NB4 (cell line): ENCODE data around the gene WDR62.
A peak's percentile ranks its signal among the peaks of the same experiment; 100 is the strongest.

Experiments
- DNase-seq: peaks from one replicate; pipeline ENCODE4 v3.0.0; 2010; ENCODE audit warnings: low read depth
- H3K4me3 ChIP-seq: one replicate; pipeline ENCODE4 v1.5.1; 2011; ENCODE audit warnings: mild to moderate bottlenecking, low read depth, low read length, moderate library complexity
- MYC ChIP-seq: IDR thresholded peaks from 2 replicates; pipeline ENCODE4 v1.6.1; 2011; ENCODE audit warnings: low read depth, low read length
- POLR2A ChIP-seq: IDR thresholded peaks from 2 replicates; pipeline ENCODE4 v1.6.1; 2011; ENCODE audit warnings: mild to moderate bottlenecking; ENCODE audit not compliant: insufficient read length; ENCODE audit errors: extremely low read depth
- TF ChIP-seq, protein P1 (sequence below): IDR thresholded peaks from one replicate; pipeline ENCODE4 v1.5.1; 2012; ENCODE audit warnings: low read depth, low read length
- TF ChIP-seq, protein P2 (sequence below): IDR thresholded peaks from 2 replicates; pipeline ENCODE4 v1.6.1; 2011; ENCODE audit warnings: low read depth, low read length

WDR62 gene

GRCh38 chr19:36047835-36048234 lies 6.9 kb upstream of the WDR62 start:
- no peak for DNase-seq
- TF ChIP-seq MYC, result no peak
- TF ChIP-seq POLR2A, result no peak
- TF ChIP-seq, protein P1, sequence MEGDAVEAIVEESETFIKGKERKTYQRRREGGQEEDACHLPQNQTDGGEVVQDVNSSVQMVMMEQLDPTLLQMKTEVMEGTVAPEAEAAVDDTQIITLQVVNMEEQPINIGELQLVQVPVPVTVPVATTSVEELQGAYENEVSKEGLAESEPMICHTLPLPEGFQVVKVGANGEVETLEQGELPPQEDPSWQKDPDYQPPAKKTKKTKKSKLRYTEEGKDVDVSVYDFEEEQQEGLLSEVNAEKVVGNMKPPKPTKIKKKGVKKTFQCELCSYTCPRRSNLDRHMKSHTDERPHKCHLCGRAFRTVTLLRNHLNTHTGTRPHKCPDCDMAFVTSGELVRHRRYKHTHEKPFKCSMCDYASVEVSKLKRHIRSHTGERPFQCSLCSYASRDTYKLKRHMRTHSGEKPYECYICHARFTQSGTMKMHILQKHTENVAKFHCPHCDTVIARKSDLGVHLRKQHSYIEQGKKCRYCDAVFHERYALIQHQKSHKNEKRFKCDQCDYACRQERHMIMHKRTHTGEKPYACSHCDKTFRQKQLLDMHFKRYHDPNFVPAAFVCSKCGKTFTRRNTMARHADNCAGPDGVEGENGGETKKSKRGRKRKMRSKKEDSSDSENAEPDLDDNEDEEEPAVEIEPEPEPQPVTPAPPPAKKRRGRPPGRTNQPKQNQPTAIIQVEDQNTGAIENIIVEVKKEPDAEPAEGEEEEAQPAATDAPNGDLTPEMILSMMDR, result no peak
- TF ChIP-seq, protein P2, sequence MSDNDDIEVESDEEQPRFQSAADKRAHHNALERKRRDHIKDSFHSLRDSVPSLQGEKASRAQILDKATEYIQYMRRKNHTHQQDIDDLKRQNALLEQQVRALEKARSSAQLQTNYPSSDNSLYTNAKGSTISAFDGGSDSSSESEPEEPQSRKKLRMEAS, result no peak
- no peak overlapping the region for H3K4me3 ChIP-seq

DNA sequence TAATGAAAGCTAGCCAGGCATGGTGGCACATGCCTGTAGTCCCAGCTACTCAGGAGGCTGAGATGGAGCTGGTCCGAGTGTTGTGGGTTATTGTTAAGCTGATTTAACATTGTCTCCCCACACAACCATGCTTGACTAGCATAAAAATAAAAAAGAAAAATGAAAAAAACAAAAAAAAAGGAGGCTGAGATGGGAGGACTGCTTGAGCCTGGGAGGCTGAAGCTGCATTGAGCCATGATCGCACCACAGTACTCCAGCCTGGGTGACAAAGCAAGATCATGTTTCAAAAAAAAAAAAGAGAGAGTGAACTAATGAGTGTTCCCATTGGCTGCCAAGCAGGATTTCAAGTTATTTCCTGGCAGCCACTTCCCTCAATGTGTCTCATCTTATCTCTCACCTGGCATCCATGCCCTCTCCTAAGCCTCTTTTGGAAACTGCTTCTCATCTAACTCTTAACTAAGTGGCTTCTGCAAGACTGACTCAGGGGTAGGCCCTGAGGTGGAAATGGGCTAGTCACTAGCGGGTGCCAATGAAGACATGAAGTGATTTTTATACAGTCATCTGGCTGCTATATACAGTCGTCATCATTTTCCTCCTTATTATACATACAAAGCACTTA lies 5.5 kb upstream of the WDR62 start:
- H3K4me3 ChIP-seq, result no peak overlapping the region
- DNase-seq, result no peak
- TF ChIP-seq, protein P2, result no peak

DNA sequence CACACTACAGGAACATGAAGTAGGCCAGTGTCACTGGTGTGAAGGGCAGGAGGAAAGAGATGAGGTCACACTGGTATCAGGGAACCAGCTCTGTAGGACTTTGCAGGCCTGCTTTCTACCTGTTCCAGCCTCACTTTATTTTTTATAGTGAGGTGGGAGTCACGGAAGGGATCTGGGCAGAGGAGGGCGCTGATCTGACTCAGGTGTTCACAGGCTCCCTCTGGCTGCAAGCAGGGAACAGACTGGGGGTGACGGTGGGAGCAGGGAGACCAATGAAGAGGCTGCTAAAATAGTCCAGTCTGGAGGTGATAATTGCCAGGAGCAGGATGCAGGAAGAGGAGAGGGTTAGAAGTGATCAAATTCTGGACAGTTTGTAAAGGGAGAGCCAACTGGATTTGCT lies 3.5 kb upstream of the WDR62 start:
- no peak overlapping the region for H3K4me3 ChIP-seq
- DNase-seq, result no peak
- TF ChIP-seq, protein P1, result no peak
- no peak for TF ChIP-seq POLR2A
- TF ChIP-seq, protein P2, result no peak
- TF ChIP-seq MYC, result no peak

DNA sequence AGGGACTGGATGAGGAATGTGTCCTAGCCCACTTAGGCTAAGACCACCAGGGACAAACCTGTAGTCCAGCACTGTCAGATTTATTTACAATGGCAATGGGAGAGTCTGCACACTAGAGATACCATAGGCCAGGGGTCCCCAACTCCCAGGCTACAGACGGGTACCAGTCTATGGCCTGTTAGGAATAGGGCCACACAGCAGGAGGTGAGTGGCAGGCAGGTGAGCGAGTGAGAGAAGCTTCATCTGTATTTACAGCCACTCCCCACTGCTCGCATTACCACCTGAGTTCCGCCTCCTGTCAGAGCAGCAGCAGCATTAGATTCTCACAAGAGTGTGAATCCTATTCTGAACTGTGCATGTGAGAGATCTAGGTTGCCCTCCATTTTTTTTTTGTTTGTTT lies 3.1 kb upstream of the WDR62 start:
- H3K4me3 ChIP-seq, result no peak overlapping the region

DNA sequence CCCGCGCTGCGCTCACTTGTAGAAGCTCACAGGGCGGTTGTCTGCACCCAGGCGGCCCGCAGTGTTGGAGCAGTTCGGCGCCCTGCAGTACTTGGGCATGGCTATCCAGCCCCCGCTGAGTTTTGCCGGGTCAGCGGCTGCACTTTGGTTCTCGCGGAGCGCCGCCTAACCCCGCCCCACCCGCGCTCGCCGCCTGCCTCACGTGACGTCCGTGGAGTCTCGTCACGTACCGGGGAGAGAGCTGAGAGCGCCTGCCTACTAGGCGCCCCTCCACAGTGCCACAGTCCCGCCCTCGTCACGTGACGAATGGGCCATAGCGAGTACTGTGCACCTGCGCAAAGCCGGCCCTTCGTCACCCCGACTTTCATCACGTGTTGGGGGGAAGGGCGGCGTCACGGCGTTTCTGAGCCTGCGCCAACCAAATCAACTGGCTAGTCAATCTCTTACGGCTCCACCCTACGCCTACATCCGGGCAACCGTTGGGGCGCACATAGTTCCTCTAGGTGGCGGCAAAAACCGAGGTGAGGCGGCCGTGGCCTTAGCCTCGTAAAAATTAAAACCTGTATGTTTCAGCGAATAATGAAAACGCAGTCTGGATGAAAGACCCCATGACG lies 471 bp upstream of the WDR62 start, which contains the start of gene THAP8:
THAP8 (minus strand) TSS at position 167 of the 614 bp plus-strand sequence; CDS start at position 99, 68 bp downstream.
- peak; percentile 97 for DNase-seq
- TF ChIP-seq MYC, result no peak
- TF ChIP-seq, protein P2, result peak; percentile 97
- peak; percentile 65 for TF ChIP-seq POLR2A
- H3K4me3 ChIP-seq, result peak within 1 kb of the TSS; percentile 81

More for the DNA sequence above, 3.1 kb upstream of the WDR62 start:
- TF ChIP-seq MYC (no peak), POLR2A (no peak)
- TF ChIP-seq, protein P1, result no peak
- TF ChIP-seq, protein P2, result no peak
- no peak for DNase-seq

DNA sequence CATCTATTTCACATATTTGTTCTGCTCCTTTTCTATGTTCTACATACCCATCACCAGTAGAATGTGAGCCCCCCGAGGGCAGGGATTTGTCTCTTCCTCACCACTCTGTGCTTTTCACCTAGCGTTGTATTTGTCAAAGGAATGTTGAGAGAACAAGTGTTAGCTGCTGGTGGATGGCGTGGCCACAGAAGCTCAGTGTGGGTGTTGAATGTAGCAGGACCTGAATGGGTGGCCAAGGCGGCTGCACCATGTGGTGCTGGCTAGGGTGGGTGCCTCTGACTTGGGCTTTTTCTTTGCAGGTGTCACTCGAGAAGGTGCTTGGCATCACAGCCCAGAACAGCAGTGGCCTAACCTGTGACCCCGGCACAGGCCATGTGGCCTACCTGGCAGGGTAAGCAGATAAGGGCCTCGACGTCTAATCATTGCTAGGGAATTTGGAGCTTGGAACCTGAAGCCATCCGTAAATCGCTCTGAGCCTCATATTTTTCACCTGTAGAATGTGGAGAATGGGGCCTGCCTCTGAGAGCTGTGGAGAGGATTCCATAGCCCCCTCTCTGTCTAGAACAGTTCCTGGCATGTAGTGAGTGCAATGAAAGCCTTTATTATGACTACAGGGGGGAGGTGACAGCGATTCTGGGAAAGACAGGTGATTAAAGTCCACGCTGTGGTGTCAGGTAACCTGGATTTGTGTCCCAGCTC lies 3.9 kb downstream of the WDR62 start:
- TF ChIP-seq MYC (no peak), POLR2A (no peak)
- TF ChIP-seq, protein P2, result no peak
- TF ChIP-seq, protein P1, result no peak
- no peak overlapping the region for H3K4me3 ChIP-seq
- DNase-seq, result no peak
